ENCODE results near the gene SPTLC1. TPM values are rescaled to one million over a fixed set of nuclear protein-coding genes. Genes with fewer than 3 reads are reported as not detected.
"Not testable (repeated sequence)": the region's sequence is repeated elsewhere in the genome, so short reads cannot be mapped to it uniquely, and the experiment has no call there.

Gene SPTLC1
- total RNA-seq, 1 donor from 2014 or later: 40.8 TPM

DNA sequence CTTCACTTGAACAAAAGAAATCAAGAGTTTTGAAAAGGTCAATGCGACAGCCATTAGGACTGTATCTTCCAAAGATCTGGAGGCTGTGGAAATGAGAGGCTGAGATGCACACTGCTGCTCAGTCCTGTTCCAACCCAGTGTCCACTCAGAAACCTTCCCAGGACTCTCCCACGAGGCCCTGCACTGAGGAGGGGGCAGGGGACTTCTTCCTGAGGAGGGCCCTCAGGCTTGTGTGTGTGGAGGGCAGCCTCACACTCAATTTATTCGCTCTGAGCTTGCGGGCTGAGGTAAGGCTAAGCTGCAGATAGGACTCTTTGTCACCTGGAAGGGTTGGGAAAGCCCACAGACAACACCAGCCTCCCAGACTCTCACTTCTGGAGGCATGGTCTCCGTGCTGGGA, 95.6 kb downstream of the SPTLC1 start:
- ChIA-PET CTCF (no interaction called here), POLR2A (interaction anchor here (0.7 kb wide), 1 partner anchor 25 kb away, joined by 3 read pairs; no protein-coding TSS in a partner anchor)
- TF ChIP-seq, protein P1, sequence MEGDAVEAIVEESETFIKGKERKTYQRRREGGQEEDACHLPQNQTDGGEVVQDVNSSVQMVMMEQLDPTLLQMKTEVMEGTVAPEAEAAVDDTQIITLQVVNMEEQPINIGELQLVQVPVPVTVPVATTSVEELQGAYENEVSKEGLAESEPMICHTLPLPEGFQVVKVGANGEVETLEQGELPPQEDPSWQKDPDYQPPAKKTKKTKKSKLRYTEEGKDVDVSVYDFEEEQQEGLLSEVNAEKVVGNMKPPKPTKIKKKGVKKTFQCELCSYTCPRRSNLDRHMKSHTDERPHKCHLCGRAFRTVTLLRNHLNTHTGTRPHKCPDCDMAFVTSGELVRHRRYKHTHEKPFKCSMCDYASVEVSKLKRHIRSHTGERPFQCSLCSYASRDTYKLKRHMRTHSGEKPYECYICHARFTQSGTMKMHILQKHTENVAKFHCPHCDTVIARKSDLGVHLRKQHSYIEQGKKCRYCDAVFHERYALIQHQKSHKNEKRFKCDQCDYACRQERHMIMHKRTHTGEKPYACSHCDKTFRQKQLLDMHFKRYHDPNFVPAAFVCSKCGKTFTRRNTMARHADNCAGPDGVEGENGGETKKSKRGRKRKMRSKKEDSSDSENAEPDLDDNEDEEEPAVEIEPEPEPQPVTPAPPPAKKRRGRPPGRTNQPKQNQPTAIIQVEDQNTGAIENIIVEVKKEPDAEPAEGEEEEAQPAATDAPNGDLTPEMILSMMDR (IDR thresholded peaks at IDR 0.05): no peak
- intact Hi-C loops (cut with micrococcal nuclease): no loop called here
- Mint-ChIP-seq H3K27me3 (peaks cover 4% of the 10 kb centered on the region), H3K36me3 (ENCODE audit: low read depth) (no peaks in the 10 kb centered on the region), H3K27ac (no peak overlapping the region), H3K4me1 (no peaks in the 10 kb centered on the region), H3K9me3 (peaks cover 18% of the 10 kb centered on the region), H3K4me3 (no peak overlapping the region)
- DNase-seq (no peak), ATAC-seq (ENCODE audit: low read depth) (no peak)

GRCh38 chr9:92010705-92011536, 104.3 kb downstream of the SPTLC1 start:
- ATAC-seq (ENCODE audit: low read depth) (no peak), DNase-seq (no peak)
- Mint-ChIP-seq H3K36me3 (ENCODE audit: low read depth) (no peaks in the 10 kb centered on the region), H3K27me3 (peaks cover 12% of the 10 kb centered on the region), H3K9me3 (peaks cover 11% of the 10 kb centered on the region), H3K27ac (no peak overlapping the region), H3K4me1 (no peaks in the 10 kb centered on the region), H3K4me3 (no peak overlapping the region)
- intact Hi-C loops (cut with micrococcal nuclease): no loop called here
- POLR2A ChIA-PET: no interaction called here
- CTCF ChIA-PET: no interaction called here
- TF ChIP-seq, protein P1 (IDR thresholded peaks at IDR 0.05): no peak

- CTCF ChIA-PET; DNase-seq; intact Hi-C loops (cut with micrococcal nuclease); H3K36me3 Mint-ChIP-seq (ENCODE audit: low read depth); ATAC-seq (ENCODE audit: low read depth); POLR2A ChIA-PET; H3K4me1 Mint-ChIP-seq; H3K4me3 Mint-ChIP-seq; H3K27ac Mint-ChIP-seq: not testable (repeated sequence)
- Mint-ChIP-seq H3K9me3 (peaks cover 11% of the 10 kb centered on the region), H3K27me3 (peaks cover 12% of the 10 kb centered on the region)
Observed at GRCh38 chr9:92010253-92010652, 105.0 kb downstream of the SPTLC1 start.

- Mint-ChIP-seq H3K27me3 (peaks cover 7% of the 10 kb centered on the region), H3K27ac (no peak overlapping the region), H3K4me1 (no peaks in the 10 kb centered on the region), H3K9me3 (no peaks in the 10 kb centered on the region), H3K4me3 (no peak overlapping the region), H3K36me3 (ENCODE audit: low read depth) (no peaks in the 10 kb centered on the region)
- ATAC-seq (ENCODE audit: low read depth) (no peak), DNase-seq (no peak)
- TF ChIP-seq, protein P1 (IDR thresholded peaks at IDR 0.05): no peak
- CTCF ChIA-PET: no interaction called here
- intact Hi-C loops (cut with micrococcal nuclease): no loop called here
- POLR2A ChIA-PET: no interaction called here
Observed at GRCh38 chr9:92008041-92008440, 107.2 kb downstream of the SPTLC1 start.

- no peak overlapping the region for H3K27ac Mint-ChIP-seq
- no peaks in the 10 kb centered on the region for H3K9me3 Mint-ChIP-seq
- intact Hi-C loops (cut with micrococcal nuclease): no loop called here
- H3K36me3 Mint-ChIP-seq (ENCODE audit: low read depth): no peaks in the 10 kb centered on the region
- H3K27me3 Mint-ChIP-seq: peaks cover 2% of the 10 kb centered on the region
- TF ChIP-seq, protein P1 (IDR thresholded peaks at IDR 0.05): no peak
- CTCF ChIA-PET: no interaction called here
- no peak for DNase-seq
- H3K4me1 Mint-ChIP-seq: no peaks in the 10 kb centered on the region
- ATAC-seq (ENCODE audit: low read depth): no peak
- POLR2A ChIA-PET: no interaction called here
- no peak overlapping the region for H3K4me3 Mint-ChIP-seq
Observed at GRCh38 chr9:92004045-92004392, 111.2 kb downstream of the SPTLC1 start.
